ENCODE data around the gene TMEM229A. TPM values are rescaled to one million over a fixed set of nuclear protein-coding genes. Genes with fewer than 3 reads are reported as not detected.

TMEM229A gene
- not detected in 2 replicates for total RNA-seq (2014; rRNA removed; shearing (Covaris generic))

GRCh38 chr7:124032369-124033094 lies at the start of gene TMEM229A:
Gene TMEM229A (minus strand): TSS chr7:124033067. CDS start chr7:124033003, 64 bp downstream.

Other genes starting within 250 kb of the TMEM229A start
- gene HYAL4, start 187.9 kb downstream of the TMEM229A start, total RNA-seq (2014; rRNA removed; shearing (Covaris generic)), result 0.05 and 0.23 TPM in 2 replicates
- gene SPAM1, start 107.8 kb downstream of the TMEM229A start, total RNA-seq (2014; rRNA removed; shearing (Covaris generic)), result not detected in 2 replicates

All from A375 (cell line).